Measurements from ENCODE around the gene HNMT. TPM values are rescaled to one million over a fixed set of nuclear protein-coding genes. Genes with fewer than 3 reads are reported as not detected.
"Not testable (repeated sequence)": the region's sequence is repeated elsewhere in the genome, so short reads cannot be mapped to it uniquely, and the experiment has no call there.

The HNMT gene
- total and polyA plus RNA-seq, 2 experiments from 2014 or later, result 4.7 to 5.6 TPM

DNA sequence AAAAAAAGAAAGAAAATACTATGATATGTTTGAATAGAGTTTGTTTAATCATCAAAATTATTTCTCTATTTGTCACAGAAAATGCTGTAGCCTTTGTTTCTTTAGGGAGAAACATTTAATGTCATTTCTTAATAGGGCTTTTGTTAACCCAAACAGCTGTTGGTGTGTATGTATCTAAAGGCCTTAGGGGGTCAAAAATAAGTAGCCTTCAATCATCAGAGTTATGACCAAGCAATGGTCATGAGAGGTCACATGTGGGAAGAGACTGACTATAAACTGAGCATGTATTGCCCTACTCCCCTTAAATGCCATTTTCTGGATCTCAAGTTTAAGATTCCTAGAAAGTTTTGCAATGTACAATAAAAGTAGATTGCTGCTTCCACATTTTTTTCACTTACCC lies 22.7 kb downstream of the HNMT start:
- TF ChIP-seq CTCF (IDR thresholded peaks at IDR 0.05; ENCODE audit: low read depth, low read length), result no peak
- Histone ChIP-seq H3K27me3 (no peaks in the 10 kb centered on the region), H3K36me3 (no peaks in the 10 kb centered on the region), H3K27ac (no peak overlapping the region), H3K4me1 (ENCODE audit: low read depth) (no peaks in the 10 kb centered on the region), H3K9me3 (ENCODE audit: low read depth) (no peaks in the 10 kb centered on the region), H3K4me3 (no peak overlapping the region)
- DNase-seq (ENCODE audit: low read depth in 1 of 2, low spot score in 1 of 2), result no peak

- Histone ChIP-seq H3K27ac (no peak overlapping the region), H3K9me3 (ENCODE audit: low read depth) (no peaks in the 10 kb centered on the region), H3K4me1 (ENCODE audit: low read depth) (no peaks in the 10 kb centered on the region), H3K36me3 (no peaks in the 10 kb centered on the region), H3K27me3 (no peaks in the 10 kb centered on the region), H3K4me3 (no peak overlapping the region)
- TF ChIP-seq CTCF (IDR thresholded peaks at IDR 0.05; ENCODE audit: low read depth, low read length), result no peak
- no peak for DNase-seq (ENCODE audit: low read depth in 1 of 2, low spot score in 1 of 2)
Measured at GRCh38 chr2:137991078-137991477, 26.8 kb downstream of the HNMT start.

- TF ChIP-seq CTCF (IDR thresholded peaks at IDR 0.05; ENCODE audit: low read depth, low read length), result no peak
- no peak overlapping the region for H3K27ac ChIP-seq
- H3K4me3 ChIP-seq, result no peak overlapping the region
- H3K4me1 ChIP-seq (ENCODE audit: low read depth), result no peaks in the 10 kb centered on the region
- H3K27me3 ChIP-seq, result no peaks in the 10 kb centered on the region
- no peaks in the 10 kb centered on the region for H3K9me3 ChIP-seq (ENCODE audit: low read depth)
- DNase-seq (ENCODE audit: low read depth in 1 of 2, low spot score in 1 of 2), result no peak
- H3K36me3 ChIP-seq, result no peaks in the 10 kb centered on the region
Measured at GRCh38 chr2:137992039-137992646, 27.9 kb downstream of the HNMT start.

DNA sequence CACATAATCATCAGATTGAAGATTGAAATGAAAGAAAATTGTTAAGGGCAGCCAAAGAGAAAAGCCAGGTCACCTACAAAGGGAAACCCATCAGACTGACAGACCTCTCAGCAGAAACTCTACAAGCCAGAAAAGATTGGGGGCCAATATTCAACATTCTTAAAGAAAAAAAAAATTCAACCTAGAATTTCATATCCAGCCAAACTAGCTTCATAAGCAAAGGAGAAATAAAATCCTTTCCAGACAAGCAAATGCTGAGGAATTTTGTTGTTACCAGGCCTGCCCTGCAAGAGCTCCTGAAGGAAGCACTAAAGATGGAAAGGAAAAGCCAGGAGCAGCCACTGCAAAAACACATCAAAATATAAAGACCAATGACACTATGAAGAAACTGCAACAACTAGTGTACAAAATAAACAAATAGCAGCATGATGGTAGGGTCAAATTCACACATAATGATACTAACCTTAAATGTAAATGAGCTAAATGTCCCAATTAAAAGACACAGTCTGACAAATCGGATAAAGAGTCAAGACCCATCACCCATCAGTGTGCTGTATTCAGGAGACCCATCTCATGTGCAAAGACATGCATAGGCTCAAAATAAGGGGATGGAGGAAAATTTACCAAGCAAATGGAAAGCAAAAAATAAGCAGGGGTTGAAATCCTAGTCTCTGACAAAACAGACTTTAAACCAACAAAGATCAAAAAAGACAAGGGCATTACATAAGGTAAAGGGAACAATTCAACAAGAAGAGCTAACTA lies 29.6 kb downstream of the HNMT start:
- DNase-seq (ENCODE audit: low read depth in 1 of 2, low spot score in 1 of 2); H3K4me3 ChIP-seq; H3K4me1 ChIP-seq (ENCODE audit: low read depth); H3K9me3 ChIP-seq (ENCODE audit: low read depth); H3K27ac ChIP-seq; H3K36me3 ChIP-seq; H3K27me3 ChIP-seq: not testable (repeated sequence)

GRCh38 chr2:137995368-137995767 lies 31.1 kb downstream of the HNMT start:
- H3K27me3 ChIP-seq; DNase-seq (ENCODE audit: low read depth in 1 of 2, low spot score in 1 of 2); H3K4me1 ChIP-seq (ENCODE audit: low read depth); H3K4me3 ChIP-seq; H3K36me3 ChIP-seq; H3K9me3 ChIP-seq (ENCODE audit: low read depth); H3K27ac ChIP-seq: not testable (repeated sequence)

DNA sequence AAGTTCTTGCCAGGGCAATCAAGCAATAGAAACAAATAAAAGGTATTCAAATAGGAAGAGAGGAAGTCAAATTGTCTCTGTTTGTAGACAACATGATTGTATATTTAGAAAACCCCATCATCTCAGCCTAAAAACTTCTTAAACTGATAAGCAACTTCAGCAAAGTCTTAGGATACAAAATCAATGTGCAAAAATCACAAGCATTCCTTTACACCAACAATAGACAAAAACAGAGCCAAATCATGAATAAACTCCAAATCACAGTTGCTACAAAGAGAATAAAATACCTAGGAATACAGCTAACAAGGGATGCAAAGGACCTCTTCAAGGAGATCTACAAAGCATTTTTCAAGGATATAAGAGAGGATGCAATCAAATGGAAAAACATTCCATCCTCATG lies 31.9 kb downstream of the HNMT start:
- not testable (repeated sequence) for H3K4me1 ChIP-seq (ENCODE audit: low read depth); H3K36me3 ChIP-seq; H3K27ac ChIP-seq; H3K4me3 ChIP-seq; H3K9me3 ChIP-seq (ENCODE audit: low read depth); DNase-seq (ENCODE audit: low read depth in 1 of 2, low spot score in 1 of 2); H3K27me3 ChIP-seq

DNA sequence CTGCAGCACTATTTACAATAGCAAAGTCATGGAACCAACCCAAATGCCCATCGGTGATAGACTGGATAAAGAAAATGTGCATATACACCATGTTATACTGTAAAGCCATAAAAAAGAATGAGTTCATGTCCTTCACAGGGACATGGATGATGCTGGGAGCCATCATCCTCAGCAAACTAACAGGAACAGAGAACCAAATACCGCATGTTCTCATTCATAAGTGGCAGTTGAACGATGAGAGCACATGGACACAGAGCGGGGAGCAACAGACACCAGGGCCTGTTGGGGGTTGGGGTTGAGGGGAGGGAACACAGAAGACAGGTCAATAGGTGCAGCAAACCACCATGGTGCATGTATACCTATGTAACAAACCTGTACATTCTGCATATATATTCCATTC lies 33.5 kb downstream of the HNMT start:
- no peaks in the 10 kb centered on the region for H3K9me3 ChIP-seq (ENCODE audit: low read depth)
- TF ChIP-seq CTCF (IDR thresholded peaks at IDR 0.05; ENCODE audit: low read depth, low read length), result no peak
- H3K27ac ChIP-seq, result no peak overlapping the region
- H3K4me1 ChIP-seq (ENCODE audit: low read depth), result no peaks in the 10 kb centered on the region
- H3K36me3 ChIP-seq, result no peaks in the 10 kb centered on the region
- no peak overlapping the region for H3K4me3 ChIP-seq
- DNase-seq (ENCODE audit: low read depth in 1 of 2, low spot score in 1 of 2), result no peak
- no peaks in the 10 kb centered on the region for H3K27me3 ChIP-seq

Data from cardiac muscle cell (in vitro differentiated cells and primary cell).